HG03103 (cell line): ENCODE results near the gene COL1A1.

Experiments
- ATAC-seq: cut with Tn5 transposase; IDR thresholded peaks from one replicate; pipeline ENCODE4 v1.9.1; 2021; ENCODE audit warnings: low read depth; ENCODE audit not compliant: unreplicated experiment

The COL1A1 gene

DNA sequence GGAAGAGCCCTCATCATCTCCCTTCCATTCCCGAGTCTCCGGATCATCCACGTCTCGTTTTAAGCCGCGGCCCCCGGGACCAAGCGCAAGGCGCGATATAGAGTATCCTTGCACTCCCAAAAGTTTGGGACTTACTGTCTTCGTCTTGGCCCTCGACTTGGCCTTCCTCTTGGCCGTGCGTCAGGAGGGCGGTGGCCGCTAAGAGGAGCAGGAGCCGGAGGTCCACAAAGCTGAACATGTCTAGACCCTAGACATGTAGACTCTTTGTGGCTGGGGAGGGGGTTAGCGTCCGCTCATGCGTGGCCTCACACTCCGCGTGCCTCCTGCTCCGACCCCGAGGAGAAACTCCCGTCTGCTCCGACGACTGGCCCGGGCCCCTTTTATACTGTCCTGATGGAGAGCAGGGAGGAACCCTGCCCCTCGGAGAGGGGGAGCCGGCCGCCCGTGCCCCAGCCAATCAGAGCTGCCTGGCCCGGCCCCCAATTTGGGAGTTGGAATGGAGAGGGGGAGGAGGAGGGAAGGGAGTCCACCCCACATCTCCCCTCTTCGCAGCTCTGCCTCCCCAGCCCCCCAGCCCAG is at the start of gene COL1A1:
Gene COL1A1, minus strand, starts transcription at position 356 of the 579 bp plus-strand sequence. Its CDS starts 118 bp downstream, at position 238.
- ATAC-seq, result no peak

DNA sequence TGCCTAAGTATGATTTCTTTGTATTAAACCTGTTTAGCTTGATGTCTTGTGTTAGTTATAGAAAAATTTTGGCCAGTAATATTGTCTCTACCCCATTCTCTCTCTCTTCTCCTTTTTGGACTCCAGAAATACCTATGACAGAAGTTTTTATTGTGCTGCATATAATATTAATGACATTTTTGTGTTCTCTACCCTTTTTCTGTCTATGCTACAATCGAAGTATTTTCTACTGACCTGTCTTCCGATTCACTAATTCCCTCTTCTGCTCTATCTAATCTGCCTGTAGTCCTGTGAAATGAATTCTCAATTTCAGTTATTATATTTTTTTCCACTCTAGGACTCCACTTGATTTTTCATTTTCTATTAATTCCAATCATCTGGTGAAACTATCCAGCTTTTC is 46.8 kb upstream of the COL1A1 start:
- ATAC-seq, result no peak

DNA sequence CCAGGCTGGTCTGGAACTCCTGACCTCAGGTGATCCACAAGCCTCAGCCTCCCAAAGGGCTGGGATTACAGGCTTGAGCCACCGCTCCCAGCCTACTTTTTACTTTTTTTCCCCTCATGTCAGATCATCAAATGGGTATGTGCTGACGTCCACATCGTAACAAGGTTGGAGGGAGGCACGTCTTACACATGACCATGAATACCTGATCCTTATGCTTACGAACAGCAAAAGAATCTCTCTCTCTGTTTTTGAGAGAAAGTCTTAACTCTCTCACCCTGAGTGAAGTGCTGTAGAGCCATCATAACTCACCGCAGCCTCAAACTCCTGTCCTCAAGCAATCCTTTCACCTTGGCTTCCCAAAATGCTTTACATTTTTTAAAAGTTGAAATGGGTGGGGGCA is 43.3 kb upstream of the COL1A1 start:
- ATAC-seq, result no peak

DNA sequence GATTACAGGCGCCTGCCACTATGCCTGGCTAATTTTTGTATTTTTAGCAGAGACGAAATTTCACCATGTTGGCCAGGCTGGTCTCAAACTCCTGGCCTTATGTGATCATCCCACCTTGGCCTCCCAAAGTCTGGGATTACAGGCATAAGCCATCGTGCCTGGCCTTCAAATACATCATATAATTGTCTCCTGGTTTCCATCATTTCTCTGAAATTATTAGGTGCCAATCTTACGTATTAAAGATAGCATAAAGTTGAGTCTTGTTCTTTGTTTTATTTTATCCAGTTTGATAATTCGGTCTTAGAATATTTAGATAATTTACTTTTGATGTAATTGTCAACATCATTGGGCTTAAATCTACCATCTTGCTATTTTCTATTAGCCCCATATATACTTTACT is 40.0 kb upstream of the COL1A1 start:
- no peak for ATAC-seq

DNA sequence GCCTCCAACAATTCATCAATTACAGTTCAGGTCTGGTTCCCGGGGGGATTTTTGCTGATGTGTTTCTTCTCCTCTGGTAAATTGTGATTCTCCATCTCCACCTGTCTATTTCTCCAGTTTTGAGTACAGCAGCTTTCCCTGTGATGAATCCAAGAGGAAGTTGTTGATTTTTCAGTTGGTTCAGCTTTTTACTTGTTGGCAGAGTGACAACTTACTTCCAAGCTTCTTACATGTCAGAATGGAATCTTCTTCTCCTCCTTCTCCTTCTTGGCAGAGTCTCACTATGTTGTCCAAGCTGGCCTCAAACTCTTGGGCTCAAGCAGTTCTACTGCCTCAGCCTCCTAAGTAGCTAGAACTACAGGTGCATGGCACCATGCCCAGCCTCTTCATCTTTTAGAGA is 39.4 kb upstream of the COL1A1 start:
- no peak for ATAC-seq

DNA sequence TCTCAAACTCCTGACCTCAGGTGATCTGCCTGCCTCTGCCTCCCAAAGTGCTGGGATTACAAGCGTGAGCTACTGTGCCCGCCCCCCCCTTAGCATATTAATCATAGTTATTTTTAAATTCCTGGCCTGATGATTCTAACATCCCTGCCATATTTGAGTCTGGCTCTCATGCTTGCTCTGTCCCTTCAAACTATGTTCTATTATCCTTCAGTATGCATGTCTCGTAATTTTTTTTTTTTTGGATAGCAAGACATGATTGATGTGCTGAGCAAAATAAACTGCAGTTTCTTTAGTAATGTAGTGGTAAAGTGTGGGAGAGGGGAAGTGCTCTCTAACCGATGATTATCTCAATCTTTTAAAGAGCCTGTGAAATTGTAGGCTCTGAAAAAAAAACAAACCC is 38.5 kb upstream of the COL1A1 start:
- ATAC-seq, result no peak

DNA sequence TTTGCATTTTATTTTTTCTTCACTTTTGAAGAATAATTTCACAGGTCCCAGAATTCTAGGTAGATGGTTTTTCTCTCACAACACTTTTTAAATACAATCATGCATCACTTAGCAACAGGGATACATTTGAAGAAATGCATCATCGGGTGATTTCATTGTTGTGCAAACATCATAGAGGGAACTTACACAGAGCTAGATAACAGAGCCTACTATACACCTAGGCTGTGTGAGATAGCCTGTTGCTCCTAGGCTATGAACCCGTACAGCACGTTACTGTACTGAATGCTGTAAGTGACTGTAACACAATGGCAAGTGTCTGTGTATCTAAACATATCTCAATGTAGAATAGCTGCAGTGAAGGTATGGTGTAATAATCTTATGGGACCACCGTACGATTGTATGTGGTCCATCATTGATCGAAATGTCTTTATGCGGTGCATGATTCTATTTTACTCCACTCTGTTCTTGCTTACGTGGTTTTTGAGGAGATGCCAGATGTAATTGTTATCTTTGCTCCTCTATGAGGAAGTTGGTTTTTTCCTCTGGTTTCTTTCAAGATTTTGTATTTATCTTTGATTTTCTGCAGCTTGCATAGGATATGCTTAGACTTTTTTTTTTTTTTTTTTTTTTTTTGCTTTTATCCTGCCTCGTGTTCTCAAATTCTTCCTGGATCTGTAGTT is 37.3 kb upstream of the COL1A1 start:
- ATAC-seq, result no peak

DNA sequence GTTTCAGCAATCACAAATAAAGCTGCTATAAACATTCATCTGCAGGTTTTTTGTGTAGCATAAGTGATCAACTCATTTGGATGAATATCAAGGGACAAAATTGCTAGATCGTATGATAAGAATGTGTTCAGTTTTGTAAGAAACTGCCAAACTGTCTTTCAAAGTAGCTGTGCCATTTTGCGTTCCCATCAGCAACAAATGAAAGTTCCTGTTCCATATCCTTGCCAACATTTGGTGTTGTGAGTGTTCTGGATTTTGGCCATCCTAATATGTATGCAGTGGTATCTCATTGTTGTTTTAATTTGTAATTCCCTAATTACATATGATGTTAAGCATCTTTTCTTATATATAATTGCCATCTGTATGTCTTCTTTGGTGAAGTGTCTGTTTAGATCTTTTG is 36.5 kb upstream of the COL1A1 start:
- no peak for ATAC-seq

DNA sequence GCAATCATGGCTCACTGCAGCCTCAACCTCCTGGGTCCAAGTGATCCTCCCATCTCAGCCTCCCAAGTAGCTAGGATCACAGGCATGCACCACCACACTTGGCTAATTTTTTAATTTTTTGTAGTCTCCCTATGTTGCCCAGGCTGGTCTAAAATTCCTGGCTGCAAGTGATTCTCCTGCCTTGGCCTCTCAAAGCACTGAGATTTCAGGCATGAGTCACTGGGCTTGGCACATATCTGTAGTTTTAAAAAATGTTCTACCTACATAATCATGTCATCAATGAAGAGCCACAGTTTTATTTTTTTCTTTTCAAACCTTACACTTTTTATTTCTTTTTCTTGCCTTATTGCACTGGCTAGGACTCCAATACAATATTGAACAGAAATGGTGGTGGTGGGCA is 33.1 kb upstream of the COL1A1 start:
- ATAC-seq, result no peak

DNA sequence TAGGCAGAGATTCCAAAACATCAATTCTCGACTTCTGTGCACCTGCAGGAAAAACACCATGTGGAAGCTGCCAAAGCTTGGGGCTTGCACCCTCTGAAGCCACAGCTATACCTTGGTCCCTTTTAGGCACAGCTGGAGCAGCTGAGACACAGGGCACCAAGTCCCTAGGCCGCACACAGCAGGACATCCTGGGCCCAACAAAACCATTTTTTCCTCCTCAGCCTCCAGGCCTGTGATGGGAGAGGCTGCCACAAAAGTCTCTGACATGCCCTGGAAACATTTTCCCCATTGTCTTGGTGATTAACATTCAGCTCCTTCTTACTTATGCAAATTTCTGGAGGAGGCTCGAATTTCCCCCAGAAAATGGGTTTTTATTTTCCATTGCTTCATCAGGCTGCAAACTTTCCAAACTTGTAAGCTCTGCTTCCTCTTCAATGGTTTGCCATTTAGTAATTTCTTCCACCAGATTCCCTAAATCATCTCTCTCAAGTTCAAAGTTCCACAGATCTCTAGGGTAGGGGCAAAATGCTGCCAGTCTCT is 24.3 kb upstream of the COL1A1 start:
- ATAC-seq, result no peak

DNA sequence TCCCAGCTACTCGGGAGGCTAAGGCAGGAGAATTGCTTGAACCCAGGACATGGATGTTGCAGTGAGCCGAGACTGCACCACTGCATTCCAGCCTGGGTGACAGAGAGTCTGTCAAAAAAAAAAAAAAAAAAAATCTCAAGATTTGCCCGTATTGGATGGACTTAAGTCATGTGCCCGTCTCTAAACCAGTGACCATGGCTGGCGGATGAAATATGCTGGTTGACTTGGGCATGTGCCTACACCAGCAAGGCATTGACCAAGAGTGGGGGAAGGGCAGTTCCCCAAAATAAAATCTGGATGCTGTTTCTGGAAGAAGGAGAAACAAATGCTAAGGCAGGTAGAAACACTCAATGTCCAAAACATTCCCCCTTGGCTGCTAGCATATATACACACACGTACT is 21.5 kb upstream of the COL1A1 start:
- no peak for ATAC-seq

DNA sequence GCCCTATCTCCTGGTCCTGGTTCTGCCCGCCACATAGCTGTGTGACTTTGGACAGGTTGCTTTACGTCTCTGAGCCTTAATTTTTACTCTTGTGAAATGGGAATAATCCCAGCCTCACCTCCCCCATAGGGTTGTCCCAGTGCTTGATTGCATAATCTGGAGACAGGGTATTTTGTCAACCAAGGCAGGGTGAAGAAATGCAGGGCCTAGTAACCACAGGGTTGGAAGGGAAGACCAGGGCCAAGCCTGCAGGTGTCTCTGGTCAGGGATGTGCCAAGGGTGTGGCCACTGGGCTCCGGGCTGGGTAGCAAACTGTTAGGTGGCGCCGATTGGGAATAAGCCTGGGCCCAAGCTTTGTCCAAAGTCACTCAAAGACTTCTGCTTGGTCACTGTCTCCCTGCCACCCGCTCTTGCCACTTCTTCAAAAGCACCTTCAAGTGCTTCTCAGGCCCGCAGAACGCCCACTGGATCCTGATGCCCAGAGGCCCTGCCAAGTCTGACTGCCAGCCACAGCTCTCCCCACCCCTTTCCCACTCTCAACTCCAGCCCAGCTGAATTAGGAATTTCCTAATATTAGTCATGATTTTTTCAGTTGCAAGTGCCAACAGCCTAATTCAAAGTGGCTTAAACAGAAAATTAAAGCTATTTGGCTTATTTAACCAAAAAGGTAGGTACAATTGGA is 20.6 kb upstream of the COL1A1 start:
- ATAC-seq, result no peak

DNA sequence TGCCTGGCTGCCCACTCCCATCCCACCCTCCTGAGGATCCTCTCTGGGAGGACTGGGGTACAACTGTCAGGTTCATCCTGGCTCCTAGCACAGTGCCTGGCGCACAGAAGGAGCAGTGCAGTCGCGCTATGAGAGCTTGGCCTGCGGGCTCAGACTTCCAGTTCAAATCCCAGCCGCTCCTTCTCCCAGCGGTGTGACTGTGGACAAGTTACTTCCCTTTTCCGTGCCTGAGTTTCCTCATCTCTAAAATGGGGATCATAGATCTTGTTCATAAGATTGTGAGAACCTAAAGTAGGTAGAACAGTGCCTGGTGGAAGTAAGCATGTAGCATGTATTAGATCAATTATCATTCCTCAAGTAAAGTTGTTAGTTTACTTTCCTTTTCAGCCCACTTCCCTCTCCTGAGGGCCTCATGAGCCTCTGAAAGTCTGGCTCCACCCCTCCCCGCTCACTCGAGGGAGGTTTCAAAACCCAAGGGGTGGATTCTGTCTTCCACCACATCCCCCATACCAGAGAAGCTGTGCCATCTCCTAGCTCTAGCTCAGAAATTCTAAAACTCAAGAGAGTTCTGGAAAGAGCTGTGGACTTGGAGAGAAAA is 19.9 kb upstream of the COL1A1 start:
- no peak for ATAC-seq

DNA sequence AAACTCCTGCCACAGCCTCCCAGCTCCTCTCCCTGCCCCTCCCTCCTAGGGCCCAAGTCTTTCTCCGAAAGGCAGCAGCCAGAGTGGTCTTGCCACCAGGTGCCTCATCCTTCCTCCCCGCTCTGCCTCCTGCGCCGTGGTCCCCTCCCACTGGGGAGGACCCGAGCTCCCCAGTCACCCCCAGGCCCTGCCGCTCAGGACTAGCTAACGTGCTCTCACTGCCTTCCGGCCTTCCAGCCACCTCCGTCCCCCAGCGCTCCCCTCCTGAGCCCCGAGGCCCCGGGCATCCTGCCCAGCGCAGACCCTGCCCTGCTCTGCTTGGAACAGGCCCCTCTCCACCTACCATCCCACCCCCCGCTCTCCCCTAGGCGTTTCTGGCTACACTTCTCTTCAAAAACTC is 19.4 kb upstream of the COL1A1 start:
- no peak for ATAC-seq

DNA sequence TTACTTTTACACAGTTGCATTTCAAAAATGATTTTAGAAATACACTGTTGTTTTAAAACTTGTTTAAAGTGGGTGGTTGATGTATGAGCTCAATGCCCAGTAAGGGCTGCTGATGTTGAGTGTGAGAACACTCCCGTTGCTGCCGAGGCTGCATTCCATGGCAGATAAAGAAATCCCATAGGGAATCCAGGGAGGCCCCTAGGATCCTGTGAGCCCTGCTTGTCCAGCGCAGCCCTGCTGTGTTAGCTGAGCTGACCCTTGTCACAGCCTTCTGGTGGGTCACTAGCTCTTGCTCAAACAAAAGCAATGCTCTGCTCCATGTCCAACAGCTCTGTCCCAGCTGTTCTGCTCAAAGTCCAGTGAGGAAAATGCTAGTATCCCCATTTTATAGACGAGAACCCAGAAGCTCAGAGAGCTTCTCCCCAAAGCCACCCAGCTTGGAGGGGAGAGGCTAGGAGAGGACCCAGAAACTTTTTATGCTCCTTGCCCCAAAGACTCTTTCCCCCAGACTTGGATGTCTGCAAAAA is 18.6 kb upstream of the COL1A1 start:
- no peak for ATAC-seq

DNA sequence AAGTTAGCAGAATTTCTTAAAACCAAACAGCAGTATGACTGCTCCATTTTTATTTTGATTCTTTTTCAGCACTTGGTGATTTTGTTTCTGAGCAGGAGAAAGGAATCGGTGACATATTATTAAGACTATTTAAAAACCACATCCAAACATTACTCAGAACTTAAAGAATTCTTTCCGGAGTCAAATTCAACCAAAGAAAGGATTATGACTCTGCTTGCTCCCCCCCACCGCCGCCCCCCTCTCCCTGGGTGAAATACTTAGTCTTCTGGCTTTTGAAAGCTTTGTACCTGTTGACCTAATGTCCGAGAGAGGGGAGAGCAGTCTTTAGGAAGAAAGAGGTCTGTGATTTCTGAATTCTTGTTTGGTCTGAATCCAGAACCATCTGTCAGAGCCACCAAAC is 17.9 kb upstream of the COL1A1 start:
- no peak for ATAC-seq

DNA sequence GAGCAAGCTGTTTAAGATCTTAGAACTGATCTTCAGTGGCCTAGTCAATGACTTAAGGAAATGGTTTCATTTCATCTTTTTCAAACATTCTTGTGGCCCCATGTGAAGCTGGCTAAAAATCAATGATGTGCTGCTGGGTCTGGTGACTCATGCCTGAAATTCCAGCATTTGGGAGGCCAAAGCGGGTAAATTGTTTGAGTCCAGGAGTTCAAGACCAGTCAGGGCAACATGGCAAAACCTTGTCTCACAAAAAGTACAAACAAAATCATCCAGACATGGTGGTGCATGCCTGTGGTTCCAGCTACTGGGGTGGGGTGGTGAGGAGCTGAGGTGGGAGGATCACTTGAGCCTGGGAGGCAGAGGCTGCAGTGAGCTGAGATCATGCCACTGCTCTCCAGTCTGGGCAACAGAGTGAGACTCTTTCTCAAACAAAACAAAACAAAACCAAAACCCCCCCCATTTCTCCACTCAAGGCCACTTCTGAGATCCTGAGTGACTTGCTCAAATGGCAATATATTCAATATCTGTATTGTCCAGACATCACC is 17.4 kb upstream of the COL1A1 start:
- ATAC-seq, result no peak

DNA sequence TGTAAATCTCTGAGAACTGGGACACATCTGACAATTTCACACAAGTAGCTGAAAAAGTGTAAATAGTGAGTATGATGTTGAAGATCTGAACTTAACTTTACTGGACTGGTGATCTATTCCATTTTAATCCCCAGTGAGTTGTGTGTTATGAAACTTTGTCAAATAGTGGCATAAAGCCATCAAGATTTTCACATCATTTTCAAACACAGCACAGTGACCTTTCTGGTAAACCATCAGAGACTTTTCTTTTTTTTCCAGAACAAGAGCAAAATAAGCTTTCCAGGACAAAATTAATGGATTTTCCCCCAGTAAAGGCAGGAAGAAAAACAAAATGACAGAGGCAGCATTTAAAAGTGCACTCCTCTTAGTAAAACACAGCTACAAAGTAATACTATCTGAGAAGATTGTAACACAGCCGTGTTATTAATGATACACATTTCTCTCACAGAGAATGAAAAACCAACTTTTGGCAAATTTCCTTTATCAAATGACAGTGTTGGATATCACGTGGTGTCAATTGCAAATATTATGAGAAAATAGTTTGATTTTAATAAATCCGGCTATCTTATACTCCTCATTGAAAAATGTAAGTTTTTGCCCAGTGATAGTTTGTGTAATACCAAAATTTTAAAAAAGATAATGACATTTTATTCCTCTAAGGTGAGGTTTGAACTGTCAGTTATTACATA is 16.8 kb upstream of the COL1A1 start:
- ATAC-seq, result no peak

DNA sequence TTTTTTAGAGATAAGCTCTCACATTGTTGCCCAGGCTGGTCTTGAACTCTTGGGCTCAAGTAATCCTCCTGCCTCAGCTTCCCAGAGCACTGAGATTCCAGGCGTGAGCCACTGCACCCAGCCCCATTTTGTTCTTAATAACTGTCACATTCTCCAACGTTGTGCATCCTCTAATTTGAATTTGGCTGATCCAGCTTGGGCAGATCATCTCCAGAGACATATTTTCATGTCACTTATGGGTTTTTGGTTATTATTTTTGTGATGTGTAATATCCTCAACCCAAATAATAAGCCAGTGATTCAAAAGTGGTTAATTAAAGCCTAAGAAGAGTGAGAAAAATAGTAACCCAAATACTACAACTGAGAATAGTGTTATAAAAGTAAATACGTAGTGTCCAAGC is 16.2 kb upstream of the COL1A1 start:
- ATAC-seq, result no peak

DNA sequence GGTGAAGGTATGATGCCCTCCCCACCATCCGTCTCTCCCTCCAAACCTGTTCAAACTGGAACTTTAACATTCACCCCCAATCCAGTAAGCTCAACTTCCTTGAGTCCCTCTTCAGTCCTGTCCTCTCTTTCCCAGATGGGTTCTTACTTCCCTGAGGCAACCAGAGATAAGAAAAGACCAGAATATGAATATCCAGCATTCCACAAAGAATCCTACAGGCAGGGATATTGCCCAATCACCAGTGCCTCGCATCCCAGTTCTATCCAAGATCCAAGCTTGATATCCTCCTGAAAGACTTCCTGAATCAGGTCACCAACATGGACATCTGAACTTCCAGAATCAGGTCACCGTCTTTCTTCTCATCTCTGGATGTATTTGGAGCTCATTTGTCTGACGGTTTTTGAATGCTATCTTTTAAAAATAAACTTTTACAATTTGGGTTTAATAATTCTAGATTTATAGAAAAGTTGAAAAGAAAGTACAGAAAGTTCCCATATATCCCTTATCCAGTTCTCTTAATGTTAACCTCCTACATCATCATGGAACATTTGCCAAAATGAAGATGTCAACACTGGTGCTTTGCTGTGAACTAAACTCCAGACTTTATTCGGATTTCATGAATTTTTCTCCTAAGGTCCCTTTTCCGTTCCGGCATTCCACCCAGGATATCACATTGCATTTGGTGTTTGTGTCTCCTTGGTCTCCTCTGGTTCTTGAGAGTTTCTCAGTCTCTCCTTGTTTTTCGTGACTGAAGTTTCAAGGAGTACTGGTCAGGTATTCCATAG is 13.7 kb upstream of the COL1A1 start:
- ATAC-seq, result no peak
